OCI-LY1 (cell line): Measurements from ENCODE around the gene SLC45A1.

ENCODE experiments used
- EZH2 ChIP-seq: fragments of 200-600 bp; sonication (generic), shearing (Covaris generic); IDR thresholded peaks from 2 replicates; pipeline ENCODE4 v1.8.0; 2017; ENCODE audit warnings: borderline replicate concordance, mixed run types, mild to moderate bottlenecking, antibody characterized with exemption, low read length, moderate library complexity, mixed read lengths
- TF ChIP-seq, protein P1 (sequence below): fragments of 200-600 bp; sonication (generic), shearing (Covaris generic); IDR thresholded peaks from 2 replicates; pipeline ENCODE4 v1.5.1; 2017; ENCODE audit warnings: mild to moderate bottlenecking, antibody characterized with exemption, low read length, moderate library complexity, mixed read lengths

DNA sequence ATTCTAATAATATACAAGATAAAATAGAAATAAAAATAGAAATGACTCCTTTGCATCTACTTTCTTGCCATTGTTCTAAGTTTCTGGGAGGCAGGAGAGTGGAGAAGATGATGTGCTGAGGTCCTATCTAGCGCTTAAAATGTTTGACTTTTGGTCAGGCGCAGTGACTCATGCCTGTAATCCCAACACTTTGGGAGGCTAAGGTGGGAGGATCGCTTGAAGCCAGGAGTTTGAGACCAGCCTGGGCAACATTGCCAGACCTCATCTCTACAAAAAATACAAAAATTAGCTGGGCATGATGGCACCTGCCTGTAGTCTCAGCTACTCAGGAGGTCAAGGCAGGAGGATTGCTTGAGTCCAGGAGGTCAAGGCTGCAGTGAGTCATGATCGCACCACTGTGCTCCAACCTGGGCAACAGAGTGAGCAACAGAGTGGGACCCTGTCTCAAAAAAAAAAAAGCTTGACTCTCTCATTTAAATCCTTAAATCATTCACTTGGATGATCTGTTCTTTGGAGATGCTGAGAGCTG, 24.2 kb upstream of the SLC45A1 start:
- TF ChIP-seq, protein P1, sequence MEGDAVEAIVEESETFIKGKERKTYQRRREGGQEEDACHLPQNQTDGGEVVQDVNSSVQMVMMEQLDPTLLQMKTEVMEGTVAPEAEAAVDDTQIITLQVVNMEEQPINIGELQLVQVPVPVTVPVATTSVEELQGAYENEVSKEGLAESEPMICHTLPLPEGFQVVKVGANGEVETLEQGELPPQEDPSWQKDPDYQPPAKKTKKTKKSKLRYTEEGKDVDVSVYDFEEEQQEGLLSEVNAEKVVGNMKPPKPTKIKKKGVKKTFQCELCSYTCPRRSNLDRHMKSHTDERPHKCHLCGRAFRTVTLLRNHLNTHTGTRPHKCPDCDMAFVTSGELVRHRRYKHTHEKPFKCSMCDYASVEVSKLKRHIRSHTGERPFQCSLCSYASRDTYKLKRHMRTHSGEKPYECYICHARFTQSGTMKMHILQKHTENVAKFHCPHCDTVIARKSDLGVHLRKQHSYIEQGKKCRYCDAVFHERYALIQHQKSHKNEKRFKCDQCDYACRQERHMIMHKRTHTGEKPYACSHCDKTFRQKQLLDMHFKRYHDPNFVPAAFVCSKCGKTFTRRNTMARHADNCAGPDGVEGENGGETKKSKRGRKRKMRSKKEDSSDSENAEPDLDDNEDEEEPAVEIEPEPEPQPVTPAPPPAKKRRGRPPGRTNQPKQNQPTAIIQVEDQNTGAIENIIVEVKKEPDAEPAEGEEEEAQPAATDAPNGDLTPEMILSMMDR = no peak
- no peak for TF ChIP-seq EZH2
